ENCODE measurements around the gene DOCK9. TPM values are rescaled to one million over a fixed set of nuclear protein-coding genes. Genes with fewer than 3 reads are reported as not detected.
"Not testable (repeated sequence)": the region's sequence is repeated elsewhere in the genome, so short reads cannot be mapped to it uniquely, and the experiment has no call there.

Gene DOCK9
- total RNA-seq, 1 experiment from 2014 or later, result 9.4 TPM

DNA sequence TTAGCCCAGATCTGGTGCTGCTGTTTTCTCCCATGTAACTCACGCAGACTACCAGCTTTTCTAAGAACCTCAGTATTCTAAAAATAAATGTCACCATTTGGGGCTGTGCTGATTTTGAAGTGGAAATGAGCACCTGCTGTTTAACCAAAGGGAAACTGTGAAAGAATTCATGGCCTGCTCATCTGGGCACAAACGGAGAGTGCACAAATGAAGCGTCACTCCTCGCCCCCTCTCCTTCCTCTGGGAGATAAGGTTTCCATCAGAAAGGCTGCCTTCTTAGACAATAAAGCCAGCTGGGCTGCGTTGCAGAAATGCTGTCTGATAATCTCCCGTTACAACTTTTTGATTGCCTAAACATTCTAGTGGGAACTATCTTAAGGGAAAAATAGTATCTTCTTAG is 151.7 kb downstream of the DOCK9 start:
- in situ Hi-C loops (cut with HindIII; ENCODE audit: low pct_unique_long_range_greater_than_20kb, low sequenced_read_pairs), result no loop called here
- no peak for DNase-seq (ENCODE audit: low read depth)

DNA sequence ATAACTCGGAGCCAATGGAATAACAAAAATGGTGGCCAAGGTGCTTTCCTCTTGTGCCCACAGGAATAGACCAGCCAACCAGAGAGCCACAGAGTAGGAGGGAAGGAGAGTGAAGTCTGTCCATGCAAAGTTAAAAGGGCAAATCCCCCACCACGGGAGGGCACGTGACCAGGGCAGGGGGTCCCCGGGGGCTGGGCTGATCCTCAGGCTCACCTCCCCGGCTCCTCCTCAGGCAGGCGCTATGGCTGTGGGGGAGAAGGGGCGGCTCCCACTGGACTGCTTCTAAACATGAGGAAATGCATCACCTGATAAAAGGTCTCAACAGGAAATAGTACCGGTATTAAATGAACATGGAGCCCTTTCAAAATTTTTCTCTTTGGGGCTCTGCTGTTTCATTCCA is 152.2 kb downstream of the DOCK9 start:
- in situ Hi-C loops (cut with HindIII; ENCODE audit: low pct_unique_long_range_greater_than_20kb, low sequenced_read_pairs), result no loop called here
- DNase-seq (ENCODE audit: low read depth), result no peak

DNA sequence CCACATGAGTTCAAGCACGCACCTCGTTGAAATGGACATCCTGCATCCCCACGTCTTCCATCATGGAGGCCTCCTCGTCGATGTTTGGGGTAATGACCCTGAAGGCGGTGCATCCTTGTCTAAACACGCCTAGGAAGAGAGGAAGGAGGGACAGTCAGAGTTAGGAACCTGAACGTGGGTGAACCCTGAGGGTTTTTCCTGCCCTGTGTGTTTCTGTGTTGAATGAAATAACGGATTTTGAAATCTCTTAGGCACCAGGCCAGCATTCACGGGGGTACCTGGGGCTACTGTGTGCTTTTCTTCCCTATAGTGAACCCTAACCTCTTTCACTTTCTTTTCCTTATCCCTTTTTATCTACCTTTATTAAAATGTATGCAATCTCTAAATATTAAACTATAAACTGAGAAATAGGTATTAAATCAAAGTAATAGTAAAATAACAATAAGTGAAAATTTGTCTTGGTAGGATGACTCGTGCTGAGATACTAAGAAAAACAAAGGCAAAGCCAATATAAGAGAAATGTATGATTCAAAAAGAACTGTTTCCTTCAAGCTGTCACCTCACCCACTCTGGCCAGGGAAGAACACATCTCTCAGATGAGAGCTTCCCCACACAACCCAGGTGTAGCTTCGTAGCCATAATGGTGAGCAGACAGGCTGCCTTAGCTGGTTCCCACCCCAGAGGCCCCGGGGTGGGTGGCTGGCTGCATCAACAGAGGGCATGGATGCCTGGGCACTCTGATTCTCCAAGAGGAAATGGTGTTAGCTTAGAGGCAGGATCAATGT is 153.3 kb downstream of the DOCK9 start:
- in situ Hi-C loops (cut with HindIII; ENCODE audit: low pct_unique_long_range_greater_than_20kb, low sequenced_read_pairs), result no loop called here
- DNase-seq (ENCODE audit: low read depth), result peak; percentile 2

DNA sequence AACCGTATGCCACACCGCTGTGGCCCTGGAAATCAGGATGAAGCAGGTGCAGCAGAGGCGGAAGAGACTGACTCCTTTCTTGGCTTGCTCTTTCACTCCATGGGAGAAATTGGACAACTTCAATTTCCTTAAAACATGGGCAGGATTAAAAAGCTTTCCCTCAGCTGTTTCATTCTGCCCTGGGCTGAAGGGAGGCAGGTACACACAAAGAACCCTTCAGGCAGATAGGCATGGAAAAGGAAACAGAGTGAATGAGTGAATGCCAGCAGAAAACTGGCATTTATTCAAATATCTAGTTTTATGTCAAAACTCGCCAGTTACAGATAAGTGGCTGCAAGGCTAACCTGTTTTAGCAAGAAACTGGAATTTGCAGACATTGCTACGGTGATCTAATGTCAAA is 154.4 kb downstream of the DOCK9 start:
- in situ Hi-C loops (cut with HindIII; ENCODE audit: low pct_unique_long_range_greater_than_20kb, low sequenced_read_pairs), result no loop called here
- no peak for DNase-seq (ENCODE audit: low read depth)

DNA sequence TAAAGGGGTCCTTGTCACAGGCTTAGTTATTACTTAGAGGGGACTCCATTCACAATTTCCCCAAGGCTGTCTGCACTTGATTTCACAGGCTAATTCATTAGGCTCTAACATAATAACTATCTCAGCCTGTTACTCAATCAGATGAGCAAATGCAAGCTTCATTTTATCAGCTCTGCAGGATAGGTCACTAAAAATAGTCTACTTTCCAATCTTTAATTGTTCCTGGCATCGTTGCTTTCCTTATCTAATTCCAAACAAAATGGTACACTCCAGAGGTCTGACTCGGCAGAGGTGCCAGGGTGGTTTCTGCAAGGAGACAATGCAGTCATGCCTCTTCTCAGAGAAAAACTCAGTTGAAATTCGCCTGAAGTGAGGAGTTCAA is 155.6 kb downstream of the DOCK9 start:
- in situ Hi-C loops (cut with HindIII; ENCODE audit: low pct_unique_long_range_greater_than_20kb, low sequenced_read_pairs), result no loop called here
- no peak for DNase-seq (ENCODE audit: low read depth)

DNA sequence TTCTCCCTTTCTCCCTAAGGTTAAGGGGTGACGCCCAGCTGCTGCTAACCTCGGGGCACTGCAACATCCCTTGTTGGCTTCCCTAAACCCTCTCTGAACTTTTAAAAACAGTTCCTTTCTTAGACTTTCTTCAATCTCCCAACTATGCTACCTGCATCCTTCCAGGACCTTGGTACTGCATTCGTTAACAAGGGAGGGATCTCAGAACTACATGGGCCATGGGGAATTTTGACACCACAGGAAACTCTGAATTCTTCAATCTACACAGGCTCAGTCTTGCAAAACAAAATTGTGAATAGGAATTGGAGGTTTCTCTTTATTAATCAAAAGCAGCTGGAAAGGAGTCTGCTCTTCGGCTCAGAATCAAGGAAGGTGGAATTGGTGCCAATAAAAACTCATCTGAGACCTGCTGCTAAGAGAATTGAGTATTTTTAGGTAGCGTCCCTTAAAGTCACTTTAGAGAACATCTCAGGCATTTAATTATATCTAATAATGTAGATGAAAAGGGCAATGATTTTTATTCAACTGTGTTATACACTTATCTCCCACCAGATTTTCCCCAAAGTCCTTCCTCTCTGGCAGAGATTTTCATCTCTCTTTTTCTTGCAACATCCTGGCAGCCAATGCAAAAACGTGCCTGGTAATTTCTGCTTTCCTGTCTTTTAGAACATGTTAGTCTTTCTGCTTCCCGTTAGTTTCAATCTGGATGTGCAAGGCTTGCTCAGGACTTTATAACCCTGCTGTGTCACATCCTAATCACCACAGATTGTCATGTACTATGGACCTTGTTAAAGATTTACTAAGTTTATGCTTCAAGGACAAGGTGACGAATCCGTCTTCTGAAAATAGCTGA is 156.3 kb downstream of the DOCK9 start:
- DNase-seq (ENCODE audit: low read depth), result peak; percentile 69
- in situ Hi-C loops (cut with HindIII; ENCODE audit: low pct_unique_long_range_greater_than_20kb, low sequenced_read_pairs), result no loop called here

DNA sequence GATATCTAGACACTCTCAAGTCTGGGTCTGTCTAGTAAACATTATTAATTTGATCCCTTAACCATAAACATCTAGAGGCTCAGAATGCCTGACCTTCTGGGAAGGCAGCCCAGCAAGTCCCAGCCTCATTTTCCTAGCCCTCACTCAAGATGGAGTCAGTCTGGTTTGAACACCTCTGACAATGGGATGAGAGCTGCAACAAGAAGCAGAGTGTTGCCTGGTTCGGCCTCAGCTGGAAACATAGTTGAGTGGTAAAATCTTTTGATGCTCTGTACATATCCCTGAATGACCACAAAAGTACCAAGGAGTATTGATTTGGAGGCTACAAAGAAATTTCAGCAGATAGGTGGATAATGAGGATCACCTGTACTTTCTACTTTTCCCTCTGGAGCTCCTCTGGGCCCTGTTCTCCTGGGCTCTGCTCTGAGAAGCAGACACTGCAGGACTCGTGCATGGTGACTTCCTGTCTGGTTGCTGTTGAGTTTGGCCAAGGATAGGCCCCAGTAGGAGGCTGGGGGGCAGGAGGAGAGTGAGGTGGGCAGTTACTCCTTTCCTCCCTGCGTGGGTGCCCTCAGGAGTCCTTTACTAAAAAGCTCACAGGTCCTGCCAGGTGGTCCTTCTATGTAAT is 157.0 kb downstream of the DOCK9 start:
- in situ Hi-C loops (cut with HindIII; ENCODE audit: low pct_unique_long_range_greater_than_20kb, low sequenced_read_pairs), result no loop called here
- DNase-seq (ENCODE audit: low read depth), result no peak

DNA sequence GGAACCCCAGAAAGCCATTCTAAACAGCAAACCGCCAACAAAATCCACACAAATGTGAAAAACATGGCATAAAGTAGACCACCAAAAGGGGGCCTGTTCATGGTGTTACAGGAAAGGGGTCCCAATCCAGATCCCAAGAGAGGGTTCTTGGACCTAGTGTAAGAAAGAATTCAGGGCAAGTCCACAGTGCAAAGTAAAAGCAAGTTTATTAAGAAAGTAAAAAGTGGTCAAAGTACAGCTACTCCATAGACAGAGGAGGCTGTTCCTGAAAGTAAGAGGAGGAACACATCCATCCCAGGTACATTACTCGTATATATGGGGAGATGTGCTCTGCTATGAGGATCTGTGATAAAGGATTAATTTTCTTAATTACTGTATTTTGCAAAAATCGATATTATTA is 157.6 kb downstream of the DOCK9 start:
- in situ Hi-C loops (cut with HindIII; ENCODE audit: low pct_unique_long_range_greater_than_20kb, low sequenced_read_pairs), result no loop called here
- DNase-seq (ENCODE audit: low read depth), result no peak

DNA sequence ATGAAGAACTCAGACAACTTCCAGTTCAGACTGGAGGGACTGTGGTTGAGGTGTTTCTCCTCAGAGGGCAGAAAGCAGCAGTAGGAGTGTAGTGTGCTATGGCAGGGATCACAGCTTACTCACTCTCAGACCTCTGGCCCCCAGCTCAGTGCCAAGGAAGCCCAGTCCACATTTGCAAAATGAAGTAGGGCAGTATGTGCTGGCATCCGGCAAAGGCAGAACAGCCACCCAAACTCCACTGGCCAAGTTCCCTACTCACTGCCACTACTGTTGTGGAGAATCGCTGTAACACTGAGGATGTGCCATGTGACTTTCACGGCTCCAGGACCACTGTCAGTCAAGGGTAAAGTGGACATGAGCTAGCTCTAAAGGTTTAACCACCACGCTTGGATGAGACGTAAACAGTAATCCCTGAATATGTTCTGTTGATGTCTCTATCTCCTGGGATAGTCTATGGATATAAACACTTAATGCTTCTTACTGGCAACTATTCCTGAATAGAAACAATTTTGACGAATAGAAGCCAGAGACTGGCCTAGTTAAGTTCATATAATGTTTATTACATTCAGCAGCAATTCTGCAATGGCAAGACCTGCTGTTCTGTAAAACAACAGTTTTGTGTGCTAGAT is 158.4 kb downstream of the DOCK9 start:
- in situ Hi-C loops (cut with HindIII; ENCODE audit: low pct_unique_long_range_greater_than_20kb, low sequenced_read_pairs), result no loop called here
- no peak for DNase-seq (ENCODE audit: low read depth)

DNA sequence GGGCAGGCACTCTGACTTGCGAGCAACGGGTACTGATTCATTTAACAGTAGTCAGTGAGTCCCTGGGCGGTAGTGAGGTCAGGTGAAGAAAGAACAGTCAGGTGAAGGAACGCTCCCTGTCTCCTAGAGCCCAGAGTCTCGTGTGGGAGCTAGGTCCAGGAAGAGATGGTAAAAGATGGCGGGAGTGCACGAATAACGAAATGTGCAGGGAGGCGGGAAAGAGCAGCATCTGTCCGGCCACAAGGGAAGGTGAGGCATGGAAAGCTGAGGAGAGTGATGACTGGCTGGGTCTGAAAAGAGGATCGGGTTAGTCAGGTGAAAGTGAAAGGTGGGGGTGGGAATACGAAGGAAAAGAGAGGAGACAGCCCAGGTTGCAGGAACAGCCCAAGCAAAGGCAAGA is 161.5 kb downstream of the DOCK9 start:
- in situ Hi-C loops (cut with HindIII; ENCODE audit: low pct_unique_long_range_greater_than_20kb, low sequenced_read_pairs), result no loop called here
- DNase-seq (ENCODE audit: low read depth), result no peak

DNA sequence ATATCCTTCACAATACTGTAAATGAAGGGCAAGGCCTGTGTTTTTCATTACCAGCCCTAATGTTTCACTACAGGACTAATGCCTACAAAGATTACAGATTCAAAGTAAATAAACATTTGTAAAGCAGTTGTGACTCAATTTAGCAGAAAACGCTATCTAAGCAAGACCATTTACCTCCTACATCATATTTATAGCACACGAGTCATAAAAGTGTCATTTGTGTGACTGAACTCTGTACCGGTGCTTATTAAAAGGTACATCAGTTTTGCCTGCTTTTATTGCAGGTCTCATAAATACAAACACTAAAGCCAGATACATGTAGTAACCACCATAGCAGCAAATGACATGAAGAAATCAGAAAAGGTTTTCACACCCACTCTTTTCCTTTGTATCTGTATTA is 163.9 kb downstream of the DOCK9 start:
- in situ Hi-C loops (cut with HindIII; ENCODE audit: low pct_unique_long_range_greater_than_20kb, low sequenced_read_pairs), result no loop called here
- DNase-seq (ENCODE audit: low read depth), result peak; percentile 6

DNA sequence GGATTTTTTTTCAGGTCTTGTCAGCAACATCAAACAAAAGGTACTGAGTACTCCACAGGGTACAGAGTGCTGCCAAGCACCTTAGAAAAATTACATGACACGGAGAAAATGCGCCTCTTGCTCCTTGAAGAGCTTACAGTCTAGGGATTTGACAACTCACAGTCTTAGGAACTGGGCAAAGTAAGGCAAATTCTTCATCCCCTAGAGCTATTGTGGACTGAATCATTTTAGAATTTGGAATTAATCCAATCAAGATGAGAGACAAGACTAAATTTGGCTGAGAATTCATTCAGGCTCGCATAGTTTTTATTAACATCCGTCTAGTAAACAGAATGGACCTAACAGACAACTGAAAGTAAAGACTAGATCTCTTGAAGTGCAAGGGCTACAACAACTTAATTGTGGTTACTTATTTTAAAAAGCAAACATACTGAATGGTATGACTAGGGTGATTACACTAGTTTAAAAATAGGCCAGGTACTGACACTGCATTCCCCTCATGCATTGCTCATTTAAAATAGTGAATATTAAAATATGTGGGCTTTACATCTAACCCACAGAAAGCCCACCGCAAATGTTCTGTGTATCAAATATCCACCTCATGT is 165.6 kb downstream of the DOCK9 start:
- in situ Hi-C loops (cut with HindIII; ENCODE audit: low pct_unique_long_range_greater_than_20kb, low sequenced_read_pairs); DNase-seq (ENCODE audit: low read depth): not testable (repeated sequence)

DNA sequence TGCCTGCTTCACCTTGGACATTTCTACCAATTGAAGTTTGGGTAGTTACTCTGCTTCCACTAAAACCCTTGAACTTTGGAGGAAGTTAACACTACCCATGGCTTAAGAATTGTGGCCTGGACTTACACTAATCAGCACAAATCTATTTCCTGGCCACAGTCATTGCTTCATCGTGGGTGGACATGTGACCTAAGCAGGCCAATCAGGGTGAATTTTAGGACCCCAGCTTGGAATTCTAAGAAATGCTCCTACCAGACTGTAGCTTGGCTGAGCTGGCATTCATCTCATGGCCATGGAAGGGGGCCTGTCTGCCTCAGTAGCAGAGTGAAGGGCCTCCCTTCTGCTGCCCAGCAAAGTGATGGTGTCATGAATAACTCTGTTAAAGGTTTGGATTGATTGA is 167.1 kb downstream of the DOCK9 start:
- in situ Hi-C loops (cut with HindIII; ENCODE audit: low pct_unique_long_range_greater_than_20kb, low sequenced_read_pairs), result no loop called here
- no peak for DNase-seq (ENCODE audit: low read depth)

DNA sequence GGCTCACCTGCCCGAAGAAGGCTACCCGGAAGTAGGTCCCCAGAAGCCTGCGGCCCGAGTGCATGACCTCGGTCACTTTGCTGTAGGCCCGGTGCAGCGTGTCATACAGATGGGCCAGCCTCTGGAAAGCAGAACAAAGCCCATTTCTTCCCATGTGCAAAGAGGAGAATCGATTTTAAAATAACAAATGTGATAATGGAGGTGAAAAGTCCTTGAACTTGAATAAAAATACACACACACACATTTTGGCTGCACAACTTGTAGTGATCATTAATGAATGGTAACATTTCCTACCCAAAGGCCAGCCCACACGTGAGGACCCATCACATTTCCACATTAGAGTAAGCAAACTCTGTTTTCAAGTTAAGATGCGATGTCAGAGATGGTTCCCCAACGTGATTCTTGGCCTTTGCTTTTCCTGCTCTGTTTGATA is 168.5 kb downstream of the DOCK9 start:
- in situ Hi-C loops (cut with HindIII; ENCODE audit: low pct_unique_long_range_greater_than_20kb, low sequenced_read_pairs), result no loop called here

DNA sequence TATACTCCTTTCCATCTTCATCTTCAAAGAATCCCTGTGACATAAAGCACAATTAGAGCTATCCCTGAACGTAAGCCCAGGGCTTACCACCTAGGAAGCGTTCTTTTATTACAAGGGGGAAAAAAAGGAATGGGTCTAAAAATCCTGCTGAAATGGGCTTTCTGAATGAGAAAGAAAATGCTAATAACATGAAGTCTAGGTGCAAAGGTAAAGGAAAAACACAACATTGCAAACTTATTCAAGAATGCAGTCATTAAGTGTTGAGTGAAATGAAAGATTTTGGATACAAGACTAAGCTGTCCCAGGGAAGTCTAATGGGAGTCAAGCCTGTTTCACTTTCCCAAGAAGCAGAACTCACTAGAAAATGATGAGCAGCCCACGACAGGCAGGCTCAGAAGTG is 170.1 kb downstream of the DOCK9 start:
- in situ Hi-C loops (cut with HindIII; ENCODE audit: low pct_unique_long_range_greater_than_20kb, low sequenced_read_pairs), result no loop called here
- DNase-seq (ENCODE audit: low read depth), result no peak

More for the DNA sequence above, 168.5 kb downstream of the DOCK9 start:
- DNase-seq (ENCODE audit: low read depth), result no peak

DNA sequence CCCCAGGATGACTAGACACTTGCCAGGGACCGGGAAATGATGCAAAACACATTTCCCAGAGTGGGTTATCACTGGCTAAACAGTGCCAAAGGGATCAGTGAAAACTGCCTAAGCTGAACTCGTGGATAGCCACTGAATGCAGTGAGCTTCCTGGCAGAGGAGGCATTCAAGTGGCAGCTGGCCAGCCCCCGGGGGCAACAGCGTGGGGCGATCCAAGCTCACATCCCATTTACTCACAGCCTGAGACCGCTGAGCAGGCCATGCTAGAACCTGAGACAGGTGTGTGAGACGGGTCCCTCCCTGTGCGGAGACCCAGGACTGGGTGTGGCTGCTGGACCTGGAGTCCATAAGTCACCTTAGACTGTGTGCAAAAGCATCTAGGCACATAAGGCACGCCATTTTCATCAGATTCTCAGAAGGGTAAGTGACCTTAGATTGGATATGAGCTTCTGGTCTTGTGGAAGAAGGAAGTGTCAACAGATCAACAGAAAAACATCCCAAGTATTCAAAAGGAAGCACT is 173.5 kb downstream of the DOCK9 start:
- DNase-seq (ENCODE audit: low read depth), result no peak
- in situ Hi-C loops (cut with HindIII; ENCODE audit: low pct_unique_long_range_greater_than_20kb, low sequenced_read_pairs), result no loop called here

DNA sequence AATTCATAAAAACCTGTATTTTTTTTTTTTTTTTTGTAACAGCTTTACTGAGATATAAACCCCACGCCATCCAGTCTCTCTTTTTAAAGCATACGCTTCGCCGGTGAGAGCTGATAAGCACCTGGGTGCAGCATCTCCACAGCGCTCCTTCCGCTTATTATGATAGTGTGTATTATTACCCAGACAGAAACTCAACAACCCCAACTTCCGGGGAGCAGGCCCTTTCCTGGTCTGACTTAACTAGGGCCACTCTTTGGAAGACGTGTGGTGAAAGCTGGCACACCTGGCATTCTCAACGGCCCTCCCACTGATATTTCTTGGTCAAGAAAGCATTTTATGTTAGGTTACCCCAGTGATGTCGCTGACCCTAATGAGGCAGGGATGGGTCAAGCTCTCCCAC is 173.9 kb downstream of the DOCK9 start:
- in situ Hi-C loops (cut with HindIII; ENCODE audit: low pct_unique_long_range_greater_than_20kb, low sequenced_read_pairs), result no loop called here
- no peak for DNase-seq (ENCODE audit: low read depth)

DNA sequence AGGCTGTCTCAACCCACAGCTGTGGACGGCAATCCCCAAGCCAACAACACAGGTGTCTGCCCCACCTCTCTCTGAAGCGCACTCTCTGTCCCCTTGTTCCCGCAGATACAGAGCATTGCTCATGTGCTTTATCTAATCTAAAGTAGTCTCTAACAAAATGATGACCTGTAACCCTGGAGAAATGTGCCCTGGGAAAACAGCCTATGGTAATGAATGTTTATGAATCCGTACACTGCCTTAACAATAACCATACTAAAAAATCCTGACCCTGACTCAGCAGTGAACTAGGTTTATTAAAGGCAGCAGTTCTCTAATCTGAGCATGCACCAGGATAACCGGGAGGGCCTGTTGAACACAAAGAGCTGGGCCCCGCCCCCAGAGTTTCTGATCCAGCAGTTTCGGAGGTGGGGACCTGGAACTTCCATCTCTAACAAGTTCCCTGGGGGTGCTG is 174.7 kb downstream of the DOCK9 start:
- in situ Hi-C loops (cut with HindIII; ENCODE audit: low pct_unique_long_range_greater_than_20kb, low sequenced_read_pairs), result no loop called here
- DNase-seq (ENCODE audit: low read depth), result no peak

Data from Caki2 (cell line).